Gastroesophageal sphincter (tissue), 4 donors: ENCODE results near the gene APP. TPM values are rescaled to one million over a fixed set of nuclear protein-coding genes. Genes with fewer than 3 reads are reported as not detected.

Experiments used
- ATAC-seq: fragments of 150-250 bp; one replicate; pipeline ENCODE4 v1.9.1; 2016; ENCODE audit warnings: mild to moderate bottlenecking, moderate library complexity
- H3K27ac ChIP-seq, 4 donors: fragments of 200-600 bp; sonication (generic) in 3 of 4; 1 replicate in 3 of 4; 2 replicates in 1 of 4; pipeline ENCODE4 v1.5.1; 2016 to 2019
- H3K27me3 ChIP-seq: fragments of 200-600 bp; sonication (generic); one replicate; pipeline ENCODE4 v1.5.1; 2019
- H3K36me3 ChIP-seq, 2 donors: fragments of 200-600 bp; sonication (generic); one replicate each; pipeline ENCODE4 v1.5.1; 2019; ENCODE audit warnings: control low read depth in 1 of 2
- H3K4me1 ChIP-seq, 3 donors: fragments of 200-600 bp; sonication (generic); 1 replicate in 2 of 3; 2 replicates in 1 of 3; pipeline ENCODE4 v1.5.1; 2016 to 2019; ENCODE audit warnings: control low read depth in 2 of 3
- H3K4me3 ChIP-seq, 2 donors: fragments of 200-600 bp; sonication (generic); one replicate each; pipeline ENCODE4 v1.5.1; 2019; ENCODE audit warnings: mild to moderate bottlenecking in 1 of 2, moderate library complexity in 1 of 2
- H3K9me3 ChIP-seq, 3 donors: fragments of 200-600 bp; sonication (generic); one replicate each; pipeline ENCODE4 v1.5.1; 2017 to 2019; ENCODE audit warnings: control low read depth in 2 of 3
- CTCF ChIP-seq, 4 experiments: fragments of 200-600 bp in 2 of 4; fragments of 450-650 bp in 2 of 4; sonication (generic) in 1 of 4; IDR thresholded peaks; one replicate each; pipeline ENCODE4 v1.5.1; 2017 to 2019; ENCODE audit warnings: antibody characterized with exemption in 4 of 4, mild to moderate bottlenecking in 2 of 4, moderate library complexity in 2 of 4
- EP300 ChIP-seq: sonication (generic); formaldehyde crosslinking; IDR thresholded peaks from one replicate; pipeline ENCODE4 v1.6.1; 2017; ENCODE audit warnings: antibody characterized with exemption, mild to moderate bottlenecking
- POLR2A ChIP-seq, 2 donors: fragments of 450-650 bp; IDR thresholded peaks; one replicate each; pipeline ENCODE4 v1.6.1; 2017; ENCODE audit warnings: antibody characterized with exemption in 2 of 2, mild to moderate bottlenecking in 2 of 2, moderate library complexity in 1 of 2
- POLR2AphosphoS5 ChIP-seq: sonication (generic); formaldehyde crosslinking; IDR thresholded peaks from one replicate; pipeline ENCODE4 v1.6.1; 2017; ENCODE audit warnings: antibody characterized with exemption
- WGBS, 2 donors: methylation state at CpG; one replicate each; pipeline ENCODE4 v1.1.5; 2018; ENCODE audit warnings: low coverage in 1 of 2; 5-methylcytosine and 5-hydroxymethylcytosine counted together
- total RNA-seq, 4 donors: library from RNA; depleted of rRNA; stranded (reverse); fragments of >200 nt; gene quantifications; one replicate each; pipeline ENCODE4 v1.1.0, GENCODE V29; 2016

The APP gene
- total RNA-seq, 4 donors from 2014 or later: 282 to 724 (median 545) TPM

GRCh38 chr21:25907573-25908275 lies 262.8 kb downstream of the APP start:
- Histone ChIP-seq H3K36me3 (peaks cover 0 to 31% of the 10 kb centered on the region in 2 donors), H3K27ac (peak overlapping the region in 1 of 4 donors; percentile 34), H3K4me1 (peaks cover 0 to 30% (median 9%) of the 10 kb centered on the region in 3 donors), H3K27me3 (no peaks in the 10 kb centered on the region), H3K4me3 (no peak overlapping the region), H3K9me3 (no peaks in the 10 kb centered on the region)
- ATAC-seq: no peak
- 31 to 46% methylated on average over 3 of the region's 3 CpGs for WGBS, 2 donors
- TF ChIP-seq EP300: no peak
- TF ChIP-seq CTCF (IDR thresholded peaks at IDR 0.05): no peak
- no peak for TF ChIP-seq POLR2AphosphoS5
- no peak for TF ChIP-seq POLR2A (IDR thresholded peaks at IDR 0.05)

- H3K9me3 ChIP-seq: no peaks in the 10 kb centered on the region
- H3K4me3 ChIP-seq: no peak overlapping the region
- no peak for ATAC-seq
- no peak overlapping the region for H3K27ac ChIP-seq
- TF ChIP-seq EP300 (no peak), POLR2AphosphoS5 (no peak), POLR2A (IDR thresholded peaks at IDR 0.05) (no peak), CTCF (IDR thresholded peaks at IDR 0.05) (no peak)
- WGBS, 2 donors: 89 to 93% methylated on average over 7 of the region's 7 CpGs
- H3K27me3 ChIP-seq: no peaks in the 10 kb centered on the region
- H3K4me1 ChIP-seq: peaks cover 0 to 19% (median 9%) of the 10 kb centered on the region in 3 donors
- H3K36me3 ChIP-seq: peaks cover 0 to 30% of the 10 kb centered on the region in 2 donors
These were observed 264.0 kb downstream of the APP start for GRCh38 chr21:25906587-25906986.

GRCh38 chr21:25905126-25905525 lies 265.4 kb downstream of the APP start:
- Histone ChIP-seq H3K36me3 (peaks cover 0 to 31% of the 10 kb centered on the region in 2 donors), H3K4me1 (peaks cover 0 to 19% (median 9%) of the 10 kb centered on the region in 3 donors), H3K27me3 (no peaks in the 10 kb centered on the region), H3K4me3 (no peak overlapping the region), H3K27ac (no peak overlapping the region), H3K9me3 (no peaks in the 10 kb centered on the region)
- no peak for ATAC-seq
- TF ChIP-seq POLR2AphosphoS5: no peak
- no peak for TF ChIP-seq POLR2A (IDR thresholded peaks at IDR 0.05)
- TF ChIP-seq EP300: no peak
- no peak for TF ChIP-seq CTCF (IDR thresholded peaks at IDR 0.05)
- 89 to 93% methylated on average over 6 of the region's 6 CpGs for WGBS, 2 donors

GRCh38 chr21:25904044-25904695 lies 266.4 kb downstream of the APP start:
- no peaks in the 10 kb centered on the region for H3K9me3 ChIP-seq
- peaks cover 0 to 19% (median 9%) of the 10 kb centered on the region in 3 donors for H3K4me1 ChIP-seq
- H3K36me3 ChIP-seq: peaks cover 0 to 31% of the 10 kb centered on the region in 2 donors
- WGBS, 2 donors: 100% methylated on average over 1 of the region's 1 CpG
- TF ChIP-seq POLR2AphosphoS5 (no peak), EP300 (no peak), CTCF (IDR thresholded peaks at IDR 0.05) (no peak), POLR2A (IDR thresholded peaks at IDR 0.05) (no peak)
- no peak overlapping the region for H3K27ac ChIP-seq
- no peaks in the 10 kb centered on the region for H3K27me3 ChIP-seq
- ATAC-seq: no peak
- no peak overlapping the region for H3K4me3 ChIP-seq
